ENCODE data around the gene CHD5.
A peak's percentile ranks its signal among the peaks of the same experiment; 100 is the strongest.

Gene CHD5

DNA sequence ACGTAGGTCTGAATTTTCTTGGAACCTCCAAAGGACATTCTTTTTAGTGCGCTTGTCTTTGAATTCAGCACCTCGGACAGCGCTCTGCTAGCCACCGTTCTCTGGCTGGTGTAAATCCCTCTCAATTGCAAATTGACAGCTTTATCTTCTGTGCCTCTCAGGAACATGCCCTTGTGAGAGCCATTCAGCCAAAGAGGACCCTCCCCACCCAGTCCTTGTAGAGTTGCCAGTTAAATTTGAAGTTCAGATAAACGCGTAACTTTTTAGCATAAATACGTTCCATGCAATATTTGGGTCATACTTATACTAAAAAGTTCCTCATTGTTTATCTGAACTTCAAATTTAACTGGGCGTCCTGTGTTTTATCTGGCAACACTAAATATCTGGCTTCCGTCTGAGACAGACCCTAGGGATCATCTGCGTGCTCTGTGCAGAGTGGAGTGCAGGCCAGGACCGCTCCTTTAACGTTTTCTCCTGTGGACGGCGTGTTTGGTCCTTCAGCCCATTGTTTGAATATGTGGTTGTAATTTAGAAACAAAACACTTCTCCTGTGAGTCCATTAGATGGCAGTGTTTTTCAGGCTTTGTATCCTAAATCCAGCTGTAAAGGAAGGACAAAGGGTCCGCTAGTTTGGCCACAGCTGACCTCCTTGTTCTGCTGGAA is 127.4 kb downstream of the CHD5 start:
- DNase-seq, result peak; percentile 66
